Body of pancreas (tissue), 4 donors: ENCODE results near the gene H1-8. TPM values are rescaled to one million over a fixed set of nuclear protein-coding genes. Genes with fewer than 3 reads are reported as not detected.

ENCODE experiments used
- ATAC-seq: fragments of 150-250 bp; one replicate; pipeline ENCODE4 v1.9.1; 2016
- DNase-seq, 4 donors: peaks; one replicate each; pipeline ENCODE4 v3.0.0-alpha.2; 2019
- H3K27ac ChIP-seq, 4 donors: fragments of 200-600 bp; sonication (generic); 1 replicate in 3 of 4; 2 replicates in 1 of 4; pipeline versions ENCODE4 v1.5.1 to v1.6.1; 2016 to 2019; ENCODE audit warnings: mild to moderate bottlenecking in 1 of 4, mixed read lengths in 1 of 4, moderate library complexity in 1 of 4
- H3K27me3 ChIP-seq, 2 donors: fragments of 200-600 bp; sonication (generic); one replicate each; pipeline ENCODE4 v1.6.0; 2016; ENCODE audit warnings: mild to moderate bottlenecking in 1 of 2
- H3K36me3 ChIP-seq, 2 donors: fragments of 200-600 bp; sonication (generic); replicated peaks in 1 of 2; 2 replicates each; pipeline ENCODE4 v1.5.1; 2016; ENCODE audit warnings: low read depth in 2 of 2; ENCODE audit not compliant: insufficient read depth in 1 of 2
- H3K4me1 ChIP-seq: fragments of 200-600 bp; sonication (generic); one replicate; pipeline ENCODE4 v1.6.0; 2016
- H3K4me3 ChIP-seq, 2 donors: fragments of 200-600 bp; sonication (generic); 1 replicate in 1 of 2; 2 replicates in 1 of 2; pipeline ENCODE4 v1.5.1; 2016 to 2019
- H3K9me3 ChIP-seq, 3 donors: fragments of 200-600 bp; sonication (generic); 1 replicate in 2 of 3; 2 replicates in 1 of 3; pipeline ENCODE4 v1.5.1; 2016
- POLR2A ChIP-seq, 3 donors: fragments of 450-650 bp; IDR thresholded peaks; one replicate each; pipeline ENCODE4 v1.6.1; 2016; ENCODE audit warnings: antibody characterized with exemption in 3 of 3, mild to moderate bottlenecking in 2 of 3
- WGBS, 2 donors: methylation state at CpG; one replicate each; pipeline ENCODE4 v1.1.5; 2017; 5-methylcytosine and 5-hydroxymethylcytosine counted together
- intact Hi-C: fragments of 100-400 bp; cut with DNase I; formaldehyde crosslinking; loops from one replicate; pipeline ENCODE4 v1.15.1; 2023
- total RNA-seq, 2 donors: library from RNA; depleted of rRNA; stranded (reverse); fragments of >200 nt; gene quantifications; one replicate each; pipeline ENCODE4 v1.1.0, GENCODE V29; 2016
- TF ChIP-seq, protein P1 (sequence below), 7 experiments: fragments of 450-650 bp in 4 of 7; fragments of 200-600 bp in 3 of 7; sonication (generic) in 3 of 7; IDR thresholded peaks; one replicate each; pipeline ENCODE4 v1.5.1; 2016 to 2019; ENCODE audit warnings: antibody characterized with exemption in 7 of 7

Gene H1-8
- total RNA-seq, 2 donors from 2014 or later: not detected

- Histone ChIP-seq H3K27me3 (no peaks in the 10 kb centered on the region), H3K4me1 (peaks cover 7% of the 10 kb centered on the region), H3K36me3 (no peaks in the 10 kb centered on the region), H3K9me3 (no peaks in the 10 kb centered on the region), H3K27ac (no peak overlapping the region), H3K4me3 (no peak overlapping the region)
- intact Hi-C loops: no loop called here
- WGBS, 2 donors: 79 to 88% methylated on average over 11 to 12 of the region's 12 CpGs
- no peak for ATAC-seq
- no peak for DNase-seq
- no peak for TF ChIP-seq POLR2A (IDR thresholded peaks at IDR 0.05)
- TF ChIP-seq, protein P1, sequence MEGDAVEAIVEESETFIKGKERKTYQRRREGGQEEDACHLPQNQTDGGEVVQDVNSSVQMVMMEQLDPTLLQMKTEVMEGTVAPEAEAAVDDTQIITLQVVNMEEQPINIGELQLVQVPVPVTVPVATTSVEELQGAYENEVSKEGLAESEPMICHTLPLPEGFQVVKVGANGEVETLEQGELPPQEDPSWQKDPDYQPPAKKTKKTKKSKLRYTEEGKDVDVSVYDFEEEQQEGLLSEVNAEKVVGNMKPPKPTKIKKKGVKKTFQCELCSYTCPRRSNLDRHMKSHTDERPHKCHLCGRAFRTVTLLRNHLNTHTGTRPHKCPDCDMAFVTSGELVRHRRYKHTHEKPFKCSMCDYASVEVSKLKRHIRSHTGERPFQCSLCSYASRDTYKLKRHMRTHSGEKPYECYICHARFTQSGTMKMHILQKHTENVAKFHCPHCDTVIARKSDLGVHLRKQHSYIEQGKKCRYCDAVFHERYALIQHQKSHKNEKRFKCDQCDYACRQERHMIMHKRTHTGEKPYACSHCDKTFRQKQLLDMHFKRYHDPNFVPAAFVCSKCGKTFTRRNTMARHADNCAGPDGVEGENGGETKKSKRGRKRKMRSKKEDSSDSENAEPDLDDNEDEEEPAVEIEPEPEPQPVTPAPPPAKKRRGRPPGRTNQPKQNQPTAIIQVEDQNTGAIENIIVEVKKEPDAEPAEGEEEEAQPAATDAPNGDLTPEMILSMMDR (IDR thresholded peaks at IDR 0.05): no peak
These were observed 13.4 kb upstream of the H1-8 start for GRCh38 chr3:129529436-129530210.

GRCh38 chr3:129530251-129530791 is 12.7 kb upstream of the H1-8 start:
- peak; percentile 28 for ATAC-seq
- WGBS, 2 donors: 29 to 37% methylated on average over 6 of the region's 6 CpGs
- intact Hi-C loops: no loop called here

GRCh38 chr3:129530821-129531220 is 12.2 kb upstream of the H1-8 start:
- 90 to 95% methylated on average over 2 to 13 of the region's 13 CpGs for WGBS, 2 donors
- no peaks in the 10 kb centered on the region for H3K9me3 ChIP-seq
- H3K4me1 ChIP-seq: peaks cover 11% of the 10 kb centered on the region
- ATAC-seq: no peak
- H3K27me3 ChIP-seq: no peaks in the 10 kb centered on the region
- intact Hi-C loops: no loop called here
- no peak overlapping the region for H3K27ac ChIP-seq
- no peaks in the 10 kb centered on the region for H3K36me3 ChIP-seq
- TF ChIP-seq, protein P1 (IDR thresholded peaks at IDR 0.05): no peak
- no peak for TF ChIP-seq POLR2A (IDR thresholded peaks at IDR 0.05)
- no peak overlapping the region for H3K4me3 ChIP-seq
- DNase-seq: no peak

More at GRCh38 chr3:129530251-129530791, 12.7 kb upstream of the H1-8 start:
- DNase-seq: peak in 1 of 4 donors; percentile 32
- Histone ChIP-seq H3K4me3 (no peak overlapping the region), H3K36me3 (no peaks in the 10 kb centered on the region), H3K4me1 (peaks cover 11% of the 10 kb centered on the region), H3K9me3 (no peaks in the 10 kb centered on the region), H3K27me3 (no peaks in the 10 kb centered on the region), H3K27ac (no peak overlapping the region)
- no peak for TF ChIP-seq POLR2A (IDR thresholded peaks at IDR 0.05)
- TF ChIP-seq, protein P1 (IDR thresholded peaks at IDR 0.05): no peak

DNA sequence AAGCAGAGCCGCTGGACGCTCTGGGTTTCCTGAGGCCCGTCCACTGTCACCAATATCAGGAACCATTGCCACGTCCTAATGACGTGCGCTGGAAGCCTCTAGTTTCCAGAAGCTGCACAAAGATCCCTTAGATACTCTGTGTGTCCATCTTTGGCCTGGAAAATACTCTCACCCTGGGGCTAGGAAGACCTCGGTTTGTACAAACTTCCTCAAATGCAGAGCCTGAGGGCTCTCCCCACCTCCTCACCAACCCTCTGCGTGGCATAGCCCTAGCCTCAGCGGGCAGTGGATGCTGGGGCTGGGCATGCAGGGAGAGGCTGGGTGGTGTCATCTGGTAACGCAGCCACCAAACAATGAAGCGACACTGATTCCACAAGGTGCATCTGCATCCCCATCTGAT is 11.3 kb upstream of the H1-8 start:
- H3K4me1 ChIP-seq: peaks cover 11% of the 10 kb centered on the region
- H3K36me3 ChIP-seq: no peaks in the 10 kb centered on the region
- intact Hi-C loops: no loop called here
- TF ChIP-seq, protein P1 (IDR thresholded peaks at IDR 0.05): no peak
- no peak for TF ChIP-seq POLR2A (IDR thresholded peaks at IDR 0.05)
- ATAC-seq (no peak), DNase-seq (no peak)
- no peaks in the 10 kb centered on the region for H3K9me3 ChIP-seq
- no peaks in the 10 kb centered on the region for H3K27me3 ChIP-seq
- 90% methylated on average over 11 of the region's 11 CpGs for WGBS, 2 donors
- no peak overlapping the region for H3K4me3 ChIP-seq
- H3K27ac ChIP-seq: no peak overlapping the region
